NCI-H1694 treated with DMSO at 0.1 percent for 48 hours (cell line): ENCODE data around the gene ESYT2.

Experiments used
- DNase-seq: peaks from one replicate; lab custom pipeline; 2025; lab: John Stamatoyannopoulos, UW

The ESYT2 gene

GRCh38 chr7:158742065-158742821 lies 87.1 kb downstream of the ESYT2 start:
- no peak for DNase-seq

GRCh38 chr7:158741294-158741666 lies 88.0 kb downstream of the ESYT2 start:
- DNase-seq: no peak

DNA sequence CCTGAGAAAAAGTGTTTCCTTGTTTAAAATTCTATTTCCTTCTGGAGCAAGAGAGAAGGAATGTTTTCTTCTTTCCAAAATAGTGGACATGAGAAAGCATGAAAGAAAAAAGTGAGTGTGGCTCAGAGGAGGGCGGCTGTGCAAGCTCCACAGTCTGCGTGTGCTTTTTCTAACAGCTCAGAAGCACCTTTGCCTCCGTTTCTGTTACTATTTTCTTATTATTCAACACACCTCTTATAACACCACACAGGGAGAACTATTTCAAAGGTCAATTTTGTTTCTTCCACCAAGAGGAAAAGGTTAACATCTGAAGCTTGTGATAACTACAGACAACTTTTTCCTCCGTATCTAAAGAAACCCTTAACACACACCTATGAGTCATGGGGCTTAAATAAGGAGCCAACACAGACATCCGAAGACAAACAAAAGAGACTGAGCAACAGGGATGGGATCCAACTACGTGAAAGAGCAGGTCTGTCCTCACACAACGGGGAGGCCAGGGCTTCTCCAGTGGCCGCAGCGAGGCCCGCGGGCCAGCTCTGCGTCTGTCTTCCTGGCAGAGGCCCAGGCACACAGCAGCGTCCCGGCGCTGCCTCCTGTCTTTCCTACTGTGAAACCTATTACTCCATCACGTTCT lies 88.5 kb downstream of the ESYT2 start:
- DNase-seq: no peak

- DNase-seq: no peak
Measured at GRCh38 chr7:158740013-158740656, 89.2 kb downstream of the ESYT2 start.

DNA sequence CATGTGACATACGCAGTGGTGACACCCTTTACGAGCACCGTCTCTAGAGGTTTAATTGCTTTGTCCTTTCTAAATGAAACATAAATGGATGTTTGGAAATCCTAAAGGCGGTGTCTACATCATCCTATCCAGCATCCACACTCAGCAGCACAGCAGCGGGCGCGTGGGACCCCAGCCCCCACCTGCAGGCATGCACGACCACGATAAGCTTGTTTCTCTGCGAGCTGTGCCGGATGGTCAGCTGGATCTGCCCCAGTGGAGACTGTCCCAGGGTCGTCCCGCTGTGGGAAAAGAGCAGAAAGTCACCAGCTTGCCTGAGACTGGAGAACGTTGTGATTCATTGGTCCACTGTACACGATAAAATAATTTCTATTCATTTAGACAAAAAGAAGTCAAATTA lies 90.5 kb downstream of the ESYT2 start:
- DNase-seq: no peak

DNA sequence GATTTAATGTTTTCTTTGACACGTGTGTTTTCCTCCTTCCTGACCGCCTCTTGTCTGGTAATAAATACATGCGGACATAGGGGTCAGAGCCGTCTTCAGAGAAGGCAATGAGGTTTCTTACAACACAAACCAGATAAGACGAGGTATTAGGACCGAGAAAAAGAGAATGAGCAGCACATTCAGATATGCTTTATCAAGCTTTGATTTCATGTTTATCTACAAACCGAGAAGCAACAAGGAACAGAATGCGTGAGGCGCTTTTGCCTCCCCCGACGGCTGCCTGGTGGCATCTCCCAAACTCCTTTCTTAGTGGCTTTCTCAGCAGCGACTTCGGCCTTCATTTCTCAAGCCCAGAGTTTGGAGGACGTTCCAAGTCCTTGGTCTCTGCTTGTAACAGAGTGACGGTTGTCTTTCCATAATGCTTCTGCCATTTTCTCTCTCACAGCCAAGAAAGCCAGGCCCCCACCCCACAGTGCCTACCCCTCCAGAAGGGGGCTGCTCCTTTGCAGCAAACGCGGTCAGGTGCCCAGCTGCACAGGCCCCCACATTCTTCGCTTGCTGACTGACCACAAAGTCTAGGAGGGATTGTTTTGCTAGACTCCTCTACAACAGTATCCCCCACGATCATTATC lies 92.1 kb downstream of the ESYT2 start:
- no peak for DNase-seq

GRCh38 chr7:158735935-158736334 lies 93.4 kb downstream of the ESYT2 start:
- no peak for DNase-seq

DNA sequence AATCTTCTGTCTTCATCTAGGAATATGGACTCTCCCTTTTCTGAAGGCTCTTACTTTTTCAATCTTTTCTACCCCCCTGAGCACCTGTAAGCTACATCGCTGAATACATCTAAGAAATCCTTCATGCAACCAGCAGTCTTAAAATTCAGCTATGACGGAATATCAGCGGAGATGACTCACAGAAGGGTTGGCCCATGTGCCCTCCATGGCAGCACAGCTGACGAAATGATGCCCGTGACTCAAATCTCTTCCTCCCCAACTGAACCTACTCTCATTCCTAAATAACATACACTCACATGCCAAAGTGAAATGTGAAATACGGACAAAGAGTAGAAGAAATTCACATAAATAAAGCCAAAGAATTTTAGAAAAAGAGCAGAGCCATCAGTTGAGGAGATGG lies 94.4 kb downstream of the ESYT2 start:
- DNase-seq: no peak

DNA sequence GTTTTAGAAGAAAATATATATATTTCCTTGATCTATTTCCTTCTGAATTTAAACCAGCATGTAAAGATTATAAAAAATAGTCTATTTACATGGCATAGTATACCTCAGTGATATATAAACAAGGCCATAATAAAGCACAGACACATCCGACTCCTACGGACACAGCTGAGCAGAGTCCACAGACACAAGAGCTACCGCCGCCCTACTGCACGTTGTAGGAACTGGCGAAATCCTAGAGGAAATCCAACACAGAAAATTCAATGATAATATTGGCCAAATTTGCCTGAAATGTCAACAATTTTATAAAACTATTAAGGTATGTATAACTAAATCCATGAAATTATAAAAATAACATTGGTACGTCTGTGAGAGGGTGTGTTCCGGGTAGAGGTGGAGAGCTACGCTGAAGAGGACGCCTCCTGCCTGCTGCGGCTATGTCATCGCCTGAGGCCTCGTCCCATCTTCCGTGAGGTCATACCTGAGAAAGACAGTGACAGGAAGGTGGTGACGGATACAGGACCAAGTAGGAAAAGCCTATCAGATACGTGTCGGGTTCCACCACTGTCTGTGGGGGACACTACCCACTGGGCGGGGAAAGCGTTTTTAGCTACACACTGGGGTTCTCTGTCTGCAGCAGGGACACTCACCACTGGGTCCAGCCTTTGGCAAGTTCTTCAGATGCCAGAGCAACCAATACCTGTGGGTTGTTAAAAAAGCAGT lies 95.4 kb downstream of the ESYT2 start:
- no peak for DNase-seq

GRCh38 chr7:158733220-158733519 lies 96.1 kb downstream of the ESYT2 start:
- no peak for DNase-seq

- no peak for DNase-seq
Measured at GRCh38 chr7:158732494-158733219, 96.7 kb downstream of the ESYT2 start.

GRCh38 chr7:158731761-158732160 lies 97.5 kb downstream of the ESYT2 start:
- DNase-seq: no peak

- DNase-seq: no peak
Measured at GRCh38 chr7:158730383-158731346, 98.6 kb downstream of the ESYT2 start.

- no peak for DNase-seq
Measured at GRCh38 chr7:158729646-158730382, 99.5 kb downstream of the ESYT2 start.

DNA sequence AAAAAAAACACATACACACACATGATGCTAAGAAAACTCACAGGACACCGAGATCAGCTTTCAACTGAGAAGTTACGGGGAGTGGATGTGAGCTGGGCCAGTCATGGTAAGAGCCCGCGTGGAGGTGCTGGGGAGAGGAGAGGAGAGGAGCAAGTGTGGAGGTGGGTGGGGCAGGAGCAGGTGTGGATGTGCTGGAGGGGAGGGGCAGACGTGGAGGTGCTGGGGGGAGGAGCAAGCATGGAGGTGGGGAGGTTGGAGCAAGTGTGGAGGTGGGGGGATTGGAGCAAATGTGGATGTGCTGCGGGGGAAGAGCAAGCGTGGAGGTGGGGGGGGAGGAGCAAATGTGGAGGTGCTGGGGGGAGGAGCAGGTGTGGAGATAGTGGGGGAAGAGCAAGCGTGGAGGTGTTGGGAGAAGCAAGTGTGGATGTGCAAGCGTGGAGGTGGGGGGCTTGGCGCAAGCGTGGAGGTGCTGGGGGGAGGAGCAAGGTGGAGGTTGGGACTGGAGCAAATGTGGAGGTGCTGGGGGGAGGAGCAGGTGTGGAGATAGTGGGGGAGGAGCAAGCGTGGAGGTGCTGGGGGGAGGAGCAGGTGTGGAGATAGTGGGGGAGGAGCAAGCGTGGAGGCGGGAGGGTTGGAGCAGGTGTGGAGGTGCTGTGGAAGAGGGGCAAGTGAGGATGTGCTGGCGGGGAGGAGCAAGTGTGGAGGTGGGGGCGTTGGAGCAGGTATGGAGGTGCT lies 100.2 kb downstream of the ESYT2 start:
- no peak for DNase-seq

DNA sequence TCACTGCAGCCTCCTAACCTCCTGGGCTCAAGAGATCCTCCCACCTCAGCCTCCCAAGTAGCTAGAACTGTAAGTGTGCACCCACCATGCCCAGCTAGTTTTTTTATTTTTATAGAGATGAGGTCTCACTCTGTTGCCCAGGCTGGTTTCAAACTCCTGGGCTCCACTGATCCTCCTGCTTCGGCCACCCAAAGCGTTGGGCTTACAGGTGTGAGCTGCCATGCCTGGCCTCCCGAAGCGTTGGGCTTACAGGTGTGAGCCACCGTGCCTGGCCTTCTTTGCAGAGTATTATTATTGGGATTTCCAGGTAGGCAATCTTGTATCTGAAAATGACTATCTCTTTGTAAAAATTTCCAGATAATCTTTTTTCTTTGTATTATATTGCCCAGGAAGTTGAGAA lies 101.6 kb downstream of the ESYT2 start:
- DNase-seq: no peak

- DNase-seq: no peak
Measured at GRCh38 chr7:158726277-158726807, 103.0 kb downstream of the ESYT2 start.

- no peak for DNase-seq
Measured at GRCh38 chr7:158725506-158725800, 103.9 kb downstream of the ESYT2 start.
